ENCODE results near the gene NPAS3.

NPAS3 gene

GRCh38 chr14:33534632-33535031 lies 596.0 kb downstream of the NPAS3 start (continued):
- no peak for TF ChIP-seq ZNF837 (tag by site-specific recombination; IDR thresholded peaks at IDR 0.05)
- TF ChIP-seq KLF16 (tag by site-specific recombination; IDR thresholded peaks at IDR 0.05), result no peak
- TF ChIP-seq ZBTB48 (tag by site-specific recombination; IDR thresholded peaks at IDR 0.05), result no peak
- TF ChIP-seq ZNF645 (tag by site-specific recombination; IDR thresholded peaks at IDR 0.05), result no peak
- TF ChIP-seq ZNF341 (tag by site-specific recombination; IDR thresholded peaks at IDR 0.05; ENCODE audit: low read depth), result no peak

GRCh38 chr14:33539918-33540357 lies 601.3 kb downstream of the NPAS3 start:
- CTCF ChIA-PET, result no interaction called here
- H3K36me3 ChIP-seq (ENCODE audit: control insufficient read depth in 2 of 2, insufficient read depth in 1 of 2, low read length in 2 of 2), result no peaks in the 10 kb centered on the region
- no peak overlapping the region for H3K27ac ChIP-seq (ENCODE audit: extremely low read depth, low read depth, low read length)
- POLR2A ChIA-PET, result no interaction called here
- peaks cover 6% of the 10 kb centered on the region; the same call in 1 of the 2 replicates for H3K4me1 ChIP-seq (ENCODE audit: control insufficient read depth, insufficient read depth, low read length)
- no peaks in the 10 kb centered on the region for H3K9me3 ChIP-seq (ENCODE audit: control insufficient read depth, insufficient read depth, low read depth, low read length)
- H3K4me3 ChIP-seq (ENCODE audit: low read depth, low read length), result no peak overlapping the region
- TF ChIP-seq ZEB2 (tag by site-specific recombination; IDR thresholded peaks at IDR 0.05) (no peak), ZBTB17 (tag by site-specific recombination; IDR thresholded peaks at IDR 0.05) (no peak), ZNF510 (tag by site-specific recombination; IDR thresholded peaks at IDR 0.05; ENCODE audit: insufficient replicate concordance) (no peak), ZNF404 (tag by site-specific recombination; IDR thresholded peaks at IDR 0.05) (no peak), ZNF558 (tag by site-specific recombination; IDR thresholded peaks at IDR 0.05) (no peak), ZBTB6 (tag by site-specific recombination; IDR thresholded peaks at IDR 0.05) (no peak)

- H3K4me3 ChIP-seq (ENCODE audit: low read depth, low read length), result no peak overlapping the region
- H3K27ac ChIP-seq (ENCODE audit: extremely low read depth, low read depth, low read length), result no peak overlapping the region
- TF ChIP-seq ZNF24 (tag by site-specific recombination; IDR thresholded peaks at IDR 0.05), result no peak
- TF ChIP-seq PRDM1 (tag by site-specific recombination; IDR thresholded peaks at IDR 0.05), result no peak
- TF ChIP-seq ZBTB17 (tag by site-specific recombination; IDR thresholded peaks at IDR 0.05), result no peak
- no peak for TF ChIP-seq ZNF2 (tag by site-specific recombination; IDR thresholded peaks at IDR 0.05)
- no peak for TF ChIP-seq ZNF354C (tag by site-specific recombination; IDR thresholded peaks at IDR 0.05; ENCODE audit: borderline replicate concordance, low read depth)
- no peak for TF ChIP-seq ZNF248 (tag by site-specific recombination; IDR thresholded peaks at IDR 0.05)
- no peak for TF ChIP-seq ZBTB7A (tag by site-specific recombination; IDR thresholded peaks at IDR 0.05; ENCODE audit: low read depth)
- no peak for TF ChIP-seq PRDM10 (tag by site-specific recombination; IDR thresholded peaks at IDR 0.05)
- no peak for TF ChIP-seq ZNF16 (tag by site-specific recombination; IDR thresholded peaks at IDR 0.05; ENCODE audit: low read depth)
- TF ChIP-seq PRDM2 (tag by site-specific recombination; IDR thresholded peaks at IDR 0.05; ENCODE audit: borderline replicate concordance), result no peak
- no peak for TF ChIP-seq ZNF394 (tag by site-specific recombination; IDR thresholded peaks at IDR 0.05; ENCODE audit: borderline replicate concordance)
- no peak for TF ChIP-seq IKZF3 (tag by site-specific recombination; IDR thresholded peaks at IDR 0.05)
- H3K4me1 ChIP-seq (ENCODE audit: control insufficient read depth, insufficient read depth, low read length), result peaks cover 6% of the 10 kb centered on the region; the same call in 1 of the 2 replicates
- no peaks in the 10 kb centered on the region for H3K36me3 ChIP-seq (ENCODE audit: control insufficient read depth in 2 of 2, insufficient read depth in 1 of 2, low read length in 2 of 2)
- H3K9me3 ChIP-seq (ENCODE audit: control insufficient read depth, insufficient read depth, low read depth, low read length), result no peaks in the 10 kb centered on the region
- POLR2A ChIA-PET, result no interaction called here
- CTCF ChIA-PET, result no interaction called here
Measured at GRCh38 chr14:33541171-33541570, 602.5 kb downstream of the NPAS3 start.
